H9 (cell line): ENCODE data around the gene THBS2. TPM values are rescaled to one million over a fixed set of nuclear protein-coding genes. Genes with fewer than 3 reads are reported as not detected.

Experiments
- DNase-seq: peaks from one replicate; pipeline ENCODE4 v3.0.0-alpha.2; 2017
- H2AFZ ChIP-seq: one replicate; pipeline ENCODE4 v1.6.1; 2013; ENCODE audit warnings: mild to moderate bottlenecking, low read length, control low read depth, moderate library complexity
- H2AK5ac ChIP-seq: 2 replicates; pipeline ENCODE4 v1.6.1; 2013; ENCODE audit warnings: low read length, control low read depth, mixed read lengths; ENCODE audit not compliant: insufficient read length
- H2BK120ac ChIP-seq: one replicate; pipeline ENCODE4 v1.6.1; 2013; ENCODE audit warnings: low read depth, mild to moderate bottlenecking, low read length, control low read depth, inconsistent platforms; ENCODE audit not compliant: poor library complexity, severe bottlenecking
- H2BK12ac ChIP-seq: 2 replicates; pipeline ENCODE4 v1.6.1; 2013; ENCODE audit warnings: low read length, control low read depth, mixed read lengths, low read depth; ENCODE audit not compliant: insufficient read length
- H2BK15ac ChIP-seq: 2 replicates; pipeline ENCODE4 v1.6.1; 2013; ENCODE audit warnings: low read depth, low read length, control low read depth
- H2BK20ac ChIP-seq: one replicate; pipeline ENCODE4 v1.6.1; 2013; ENCODE audit warnings: low read depth, mild to moderate bottlenecking, low read length, control low read depth, inconsistent platforms; ENCODE audit not compliant: poor library complexity, severe bottlenecking
- H2BK5ac ChIP-seq: 2 replicates; pipeline ENCODE4 v1.6.1; 2013; ENCODE audit warnings: low read length, control low read depth, mixed read lengths; ENCODE audit not compliant: insufficient read length
- H3K14ac ChIP-seq: 2 replicates; pipeline ENCODE4 v1.6.1; 2013; ENCODE audit warnings: low read length, control low read depth; ENCODE audit not compliant: insufficient read depth
- H3K18ac ChIP-seq: 2 replicates; pipeline ENCODE4 v1.6.1; 2013; ENCODE audit warnings: low read depth, mild to moderate bottlenecking, mixed read lengths, low read length, control low read depth; ENCODE audit not compliant: insufficient read length
- H3K23ac ChIP-seq: 2 replicates; pipeline ENCODE4 v1.6.1; 2013; ENCODE audit warnings: low read length, control low read depth, mixed read lengths, low read depth; ENCODE audit not compliant: insufficient read length
- H3K23me2 ChIP-seq: 2 replicates; pipeline ENCODE4 v1.6.1; 2013; ENCODE audit warnings: low read depth, mild to moderate bottlenecking, mixed read lengths, low read length, control low read depth; ENCODE audit not compliant: insufficient read length, poor library complexity, severe bottlenecking
- H3K27ac ChIP-seq: 2 replicates; pipeline ENCODE4 v1.5.1; 2013; ENCODE audit warnings: low read length, control low read depth, mixed read lengths, low read depth; ENCODE audit not compliant: insufficient read length
- H3K27me3 ChIP-seq: 2 replicates; pipeline ENCODE4 v1.6.1; 2013; ENCODE audit warnings: low read length, control low read depth, inconsistent platforms; ENCODE audit not compliant: insufficient read depth
- H3K4ac ChIP-seq: 2 replicates; pipeline ENCODE4 v1.6.1; 2013; ENCODE audit warnings: low read depth, mild to moderate bottlenecking, control low read depth, inconsistent platforms, low read length, moderate library complexity
- H3K4me1 ChIP-seq: 2 replicates; pipeline ENCODE4 v1.6.1; 2013; ENCODE audit warnings: low read length, control low read depth, inconsistent platforms; ENCODE audit not compliant: insufficient read depth
- H3K4me2 ChIP-seq: 2 replicates; pipeline ENCODE4 v1.6.1; 2013; ENCODE audit warnings: low read length, control low read depth, mixed read lengths; ENCODE audit not compliant: insufficient read length, insufficient read depth
- H3K56ac ChIP-seq: 2 replicates; pipeline ENCODE4 v1.6.1; 2013; ENCODE audit warnings: low read depth, mild to moderate bottlenecking, mixed read lengths, low read length, control low read depth; ENCODE audit not compliant: insufficient read length
- H3K79me1 ChIP-seq: 2 replicates; pipeline ENCODE4 v1.6.1; 2013; ENCODE audit warnings: low read depth, mild to moderate bottlenecking, moderate library complexity, low read length, control low read depth, inconsistent platforms; ENCODE audit not compliant: insufficient read depth, poor library complexity, severe bottlenecking
- H3K79me2 ChIP-seq: 2 replicates; pipeline ENCODE4 v1.6.1; 2013; ENCODE audit warnings: low read length, control low read depth, inconsistent platforms; ENCODE audit not compliant: insufficient read depth
- H3K9ac ChIP-seq: 2 replicates; pipeline ENCODE4 v1.6.1; 2013; ENCODE audit warnings: low read length, control low read depth, mixed read lengths; ENCODE audit not compliant: insufficient read length; ENCODE audit errors: extremely low read depth
- H3K9me3 ChIP-seq: one replicate; pipeline ENCODE4 v1.6.1; 2013; ENCODE audit warnings: low read depth, low read length, inconsistent platforms; ENCODE audit not compliant: control insufficient read depth
- H3T11ph ChIP-seq: one replicate; pipeline ENCODE4 v1.6.1; 2013; ENCODE audit warnings: mild to moderate bottlenecking, low read length, control low read depth, inconsistent platforms
- H4K20me1 ChIP-seq: one replicate; pipeline ENCODE4 v1.6.1; 2013; ENCODE audit not compliant: control insufficient read depth, insufficient read length, insufficient read depth
- H4K5ac ChIP-seq: 2 replicates; pipeline ENCODE4 v1.6.1; 2013; ENCODE audit warnings: low read depth, mild to moderate bottlenecking, mixed read lengths, low read length, control low read depth; ENCODE audit not compliant: insufficient read length
- H4K8ac ChIP-seq: replicated peaks from 2 replicates; pipeline ENCODE4 v1.6.1; 2013; ENCODE audit warnings: low read length, control low read depth, mixed read lengths, low read depth; ENCODE audit not compliant: insufficient read length
- H4K91ac ChIP-seq: 2 replicates; pipeline ENCODE4 v1.6.1; 2013; ENCODE audit warnings: low read depth, mild to moderate bottlenecking, moderate library complexity, mixed read lengths, low read length, control low read depth; ENCODE audit not compliant: insufficient read length
- H3K27ac Mint-ChIP-seq, 3 experiments: 2 replicates in 2 of 3; 3 replicates in 1 of 3; pipeline ENCODE4 v1.8.0; 2020 to 2021; ENCODE audit warnings: mixed read lengths in 3 of 3, mild to moderate bottlenecking in 1 of 3, moderate library complexity in 1 of 3
- H3K27me3 Mint-ChIP-seq: 2 replicates; pipeline ENCODE4 v1.8.0; 2021; ENCODE audit warnings: low read depth, mild to moderate bottlenecking, moderate library complexity, mixed read lengths
- H3K36me3 Mint-ChIP-seq, 3 experiments: 2 replicates in 2 of 3; 3 replicates in 1 of 3; pipeline ENCODE4 v1.8.0; 2020 to 2021; ENCODE audit warnings: low read depth in 3 of 3, mixed read lengths in 3 of 3; ENCODE audit not compliant: insufficient read depth in 1 of 3
- H3K4me1 Mint-ChIP-seq, 2 experiments: 2 replicates each; pipeline ENCODE4 v1.8.0; 2020; ENCODE audit warnings: mixed read lengths in 2 of 2
- H3K4me3 Mint-ChIP-seq, 2 experiments: 2 replicates in 1 of 2; 3 replicates in 1 of 2; pipeline ENCODE4 v1.8.0; 2020 to 2021; ENCODE audit warnings: mild to moderate bottlenecking in 2 of 2, mixed read lengths in 2 of 2, moderate library complexity in 1 of 2
- H3K9me3 Mint-ChIP-seq, 2 experiments: 2 replicates in 1 of 2; 3 replicates in 1 of 2; pipeline ENCODE4 v1.8.0; 2020; ENCODE audit warnings: mild to moderate bottlenecking in 2 of 2, mixed read lengths in 2 of 2, moderate library complexity in 1 of 2
- CTCF ChIP-seq: fragments of 200-600 bp; sonication (generic); conservative IDR thresholded peaks from 3 replicates; pipeline ENCODE4 v1.8.0; 2021; ENCODE audit warnings: antibody characterized with exemption, mild to moderate bottlenecking
- total RNA-seq: library from RNA; stranded (reverse); gene quantifications from 2 replicates; pipeline ENCODE4 v1.2.1, GENCODE V29; 2021

Gene THBS2
- total RNA-seq, 1 experiment from 2014 or later, result 14.7 TPM

DNA sequence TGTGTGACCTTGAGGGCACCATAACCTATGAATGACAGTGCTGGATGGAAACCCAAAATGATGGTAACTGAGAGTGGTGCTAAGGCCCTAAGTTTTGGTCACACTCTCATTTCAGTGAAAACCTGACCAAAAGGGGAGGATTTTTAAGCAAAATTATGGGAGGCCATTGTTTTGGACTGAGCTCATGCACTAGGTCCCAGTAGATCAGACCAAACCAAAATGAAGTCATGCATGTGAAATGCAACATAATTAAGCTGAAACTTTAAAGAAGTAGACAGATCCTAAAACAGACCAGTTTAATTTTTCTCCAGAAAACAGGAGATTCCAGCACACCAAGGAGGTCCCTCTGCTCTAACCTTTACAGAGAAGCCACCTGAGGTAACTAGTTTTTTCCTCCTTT, 24.0 kb upstream of the THBS2 start:
- Histone ChIP-seq H3K9me3 (no peaks in the 10 kb centered on the region), H3K4ac (no peak overlapping the region), H4K20me1 (no peaks in the 10 kb centered on the region), H2BK20ac (no peak overlapping the region), H3K27me3 (no peaks in the 10 kb centered on the region), H3K14ac (no peak overlapping the region), H3K23ac (no peak overlapping the region), H4K8ac (no peak overlapping the region), H3K27ac (no peak overlapping the region), H4K91ac (no peak overlapping the region), H3T11ph (no peak overlapping the region), H3K79me1 (no peaks in the 10 kb centered on the region), H3K9ac (no peak overlapping the region), H3K4me2 (no peak overlapping the region), H3K18ac (no peak overlapping the region), H3K56ac (no peak overlapping the region), H2BK120ac (no peak overlapping the region), H2BK5ac (no peak overlapping the region), H2BK15ac (no peak overlapping the region), H2BK12ac (no peak overlapping the region), H4K5ac (no peak overlapping the region), H3K4me1 (no peaks in the 10 kb centered on the region; the same call in 1 of the 2 replicates), H2AK5ac (no peak overlapping the region), H3K23me2 (no peaks in the 10 kb centered on the region), H3K79me2 (no peaks in the 10 kb centered on the region), H2AFZ (no peak overlapping the region)
- DNase-seq, result no peak
- H3K4me1 Mint-ChIP-seq, result peaks cover 7 to 11% of the 10 kb centered on the region in 2 experiments
- no peak overlapping the region for H3K27ac Mint-ChIP-seq
- peaks cover 0 to 6% (median 0%) of the 10 kb centered on the region in 3 experiments; a peak in 2 of 7 replicates for H3K36me3 Mint-ChIP-seq
- H3K9me3 Mint-ChIP-seq, result peaks cover 4 to 7% of the 10 kb centered on the region in 2 experiments; a peak in 2 of 5 replicates
- no peak overlapping the region for H3K4me3 Mint-ChIP-seq
- TF ChIP-seq CTCF, result no peak
- no peaks in the 10 kb centered on the region for H3K27me3 Mint-ChIP-seq
